Thoracic aorta (tissue), 2 donors: ENCODE measurements around the gene TMEM88. TPM values are rescaled to one million over a fixed set of nuclear protein-coding genes. Genes with fewer than 3 reads are reported as not detected.

Source experiments
- ATAC-seq: fragments of 150-250 bp; one replicate; pipeline ENCODE4 v1.8.0; 2017; ENCODE audit warnings: low read depth; ENCODE audit not compliant: insufficient number of reproducible peaks, low FRiP score
- DNase-seq: peaks from one replicate; pipeline ENCODE4 v3.0.0-alpha.2; 2020; ENCODE audit warnings: low spot score
- H3K27ac ChIP-seq, 2 donors: fragments of 200-600 bp; sonication (generic); 1 replicate in 1 of 2; 2 replicates in 1 of 2; pipeline ENCODE4 v1.5.1; 2016; ENCODE audit warnings: mild to moderate bottlenecking in 2 of 2, moderate library complexity in 2 of 2
- H3K27me3 ChIP-seq: fragments of 200-600 bp; sonication (generic); replicated peaks from 2 replicates; pipeline ENCODE4 v1.6.0; 2016; ENCODE audit warnings: mild to moderate bottlenecking; ENCODE audit not compliant: insufficient read depth
- H3K36me3 ChIP-seq: fragments of 200-600 bp; sonication (generic); one replicate; pipeline ENCODE4 v1.5.1; 2016
- H3K4me1 ChIP-seq, 2 donors: fragments of 200-600 bp; sonication (generic); 1 replicate in 1 of 2; 2 replicates in 1 of 2; pipeline versions ENCODE4 v1.5.1 to v1.6.0; 2016; ENCODE audit warnings: low read depth in 2 of 2, mild to moderate bottlenecking in 1 of 2; ENCODE audit not compliant: control insufficient read depth in 1 of 2
- H3K4me3 ChIP-seq: fragments of 200-600 bp; sonication (generic); 2 replicates; pipeline ENCODE4 v1.5.1; 2016; ENCODE audit warnings: mild to moderate bottlenecking
- H3K9me3 ChIP-seq: fragments of 200-600 bp; sonication (generic); 2 replicates; pipeline ENCODE4 v1.5.1; 2016
- total RNA-seq, 2 donors: library from RNA; depleted of rRNA; stranded (reverse); fragments of >200 nt; gene quantifications; one replicate each; pipeline versions ENCODE4 v1.1.0 to v1.2.3, GENCODE V29; 2016
- TF ChIP-seq, protein P1 (sequence below): fragments of 200-600 bp; sonication (generic); IDR thresholded peaks from one replicate; pipeline ENCODE4 v1.5.1; 2019; ENCODE audit warnings: antibody characterized with exemption

Gene TMEM88
- total RNA-seq, 2 donors from 2014 or later = 4.1 to 21.9 TPM

GRCh38 chr17:7845359-7846062 lies 9.4 kb upstream of the TMEM88 start:
- peak overlapping the region; percentile 86 for H3K4me3 ChIP-seq
- H3K9me3 ChIP-seq = no peaks in the 10 kb centered on the region
- peaks cover 40% of the 10 kb centered on the region for H3K36me3 ChIP-seq
- no peaks in the 10 kb centered on the region for H3K27me3 ChIP-seq
- TF ChIP-seq, protein P1, sequence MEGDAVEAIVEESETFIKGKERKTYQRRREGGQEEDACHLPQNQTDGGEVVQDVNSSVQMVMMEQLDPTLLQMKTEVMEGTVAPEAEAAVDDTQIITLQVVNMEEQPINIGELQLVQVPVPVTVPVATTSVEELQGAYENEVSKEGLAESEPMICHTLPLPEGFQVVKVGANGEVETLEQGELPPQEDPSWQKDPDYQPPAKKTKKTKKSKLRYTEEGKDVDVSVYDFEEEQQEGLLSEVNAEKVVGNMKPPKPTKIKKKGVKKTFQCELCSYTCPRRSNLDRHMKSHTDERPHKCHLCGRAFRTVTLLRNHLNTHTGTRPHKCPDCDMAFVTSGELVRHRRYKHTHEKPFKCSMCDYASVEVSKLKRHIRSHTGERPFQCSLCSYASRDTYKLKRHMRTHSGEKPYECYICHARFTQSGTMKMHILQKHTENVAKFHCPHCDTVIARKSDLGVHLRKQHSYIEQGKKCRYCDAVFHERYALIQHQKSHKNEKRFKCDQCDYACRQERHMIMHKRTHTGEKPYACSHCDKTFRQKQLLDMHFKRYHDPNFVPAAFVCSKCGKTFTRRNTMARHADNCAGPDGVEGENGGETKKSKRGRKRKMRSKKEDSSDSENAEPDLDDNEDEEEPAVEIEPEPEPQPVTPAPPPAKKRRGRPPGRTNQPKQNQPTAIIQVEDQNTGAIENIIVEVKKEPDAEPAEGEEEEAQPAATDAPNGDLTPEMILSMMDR = no peak
- ATAC-seq (no peak), DNase-seq (no peak)
- peaks cover 11 to 19% of the 10 kb centered on the region in 2 donors for H3K4me1 ChIP-seq
- H3K27ac ChIP-seq = peak overlapping the region; percentile 85 to 98

DNA sequence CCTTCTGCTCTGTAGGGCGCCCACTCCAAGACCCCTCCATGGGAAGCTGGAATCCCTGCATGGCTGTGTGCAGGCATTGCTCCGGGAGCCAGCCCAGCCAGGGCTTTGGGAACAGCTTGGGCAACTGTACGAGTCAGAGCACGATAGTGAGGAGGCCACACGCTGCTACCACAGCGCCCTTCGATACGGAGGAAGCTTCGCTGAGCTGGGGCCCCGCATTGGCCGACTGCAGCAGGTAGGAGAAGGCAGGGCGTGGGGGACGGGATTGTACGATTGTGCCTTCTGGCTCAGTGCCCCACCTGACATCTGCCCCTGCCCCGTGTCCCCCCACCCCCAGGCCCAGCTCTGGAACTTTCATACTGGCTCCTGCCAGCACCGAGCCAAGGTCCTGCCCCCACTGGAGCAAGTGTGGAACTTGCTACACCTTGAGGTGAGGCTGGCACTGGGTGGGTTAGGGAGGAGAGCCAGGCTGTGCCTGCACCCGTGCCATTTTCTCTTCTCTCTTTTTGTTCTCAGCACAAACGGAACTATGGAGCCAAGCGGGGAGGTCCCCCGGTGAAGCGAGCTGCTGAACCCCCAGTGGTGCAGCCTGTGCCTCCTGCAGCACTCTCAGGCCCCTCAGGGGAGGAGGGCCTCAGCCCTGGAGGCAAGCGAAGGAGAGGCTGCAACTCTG lies 8.7 kb upstream of the TMEM88 start:
- TF ChIP-seq, protein P1 = no peak
- Histone ChIP-seq H3K4me3 (no peak overlapping the region), H3K36me3 (peaks cover 42% of the 10 kb centered on the region), H3K4me1 (peaks cover 8 to 13% of the 10 kb centered on the region in 2 donors), H3K27ac (no peak overlapping the region), H3K27me3 (no peaks in the 10 kb centered on the region), H3K9me3 (no peaks in the 10 kb centered on the region)
- no peak for ATAC-seq
- no peak for DNase-seq

- no peaks in the 10 kb centered on the region for H3K9me3 ChIP-seq
- H3K27ac ChIP-seq = no peak overlapping the region
- H3K4me1 ChIP-seq = peaks cover 7 to 16% of the 10 kb centered on the region in 2 donors
- TF ChIP-seq, protein P1 = no peak
- peaks cover 42% of the 10 kb centered on the region for H3K36me3 ChIP-seq
- H3K4me3 ChIP-seq = no peak overlapping the region
- H3K27me3 ChIP-seq = no peaks in the 10 kb centered on the region
- DNase-seq (no peak), ATAC-seq (no peak)
Measured at GRCh38 chr17:7846765-7847661, 7.9 kb upstream of the TMEM88 start.

DNA sequence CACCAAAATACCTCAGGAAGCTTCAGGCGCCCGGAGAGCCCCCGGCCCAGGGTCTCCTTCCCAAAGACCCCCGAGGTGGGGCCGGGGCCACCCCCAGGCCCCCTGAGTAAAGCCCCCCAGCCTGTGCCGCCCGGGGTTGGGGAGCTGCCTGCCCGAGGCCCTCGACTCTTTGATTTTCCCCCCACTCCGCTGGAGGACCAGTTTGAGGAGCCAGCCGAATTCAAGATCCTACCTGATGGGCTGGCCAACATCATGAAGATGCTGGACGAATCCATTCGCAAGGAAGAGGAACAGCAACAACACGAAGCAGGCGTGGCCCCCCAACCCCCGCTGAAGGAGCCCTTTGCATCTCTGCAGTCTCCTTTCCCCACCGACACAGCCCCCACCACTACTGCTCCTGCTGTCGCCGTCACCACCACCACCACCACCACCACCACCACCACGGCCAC lies 6.7 kb upstream of the TMEM88 start:
- Histone ChIP-seq H3K27me3 (no peaks in the 10 kb centered on the region), H3K36me3 (peaks cover 49% of the 10 kb centered on the region), H3K27ac (no peak overlapping the region), H3K4me3 (no peak overlapping the region), H3K4me1 (peaks cover 7 to 18% of the 10 kb centered on the region in 2 donors), H3K9me3 (no peaks in the 10 kb centered on the region)
- DNase-seq (no peak), ATAC-seq (no peak)
- TF ChIP-seq, protein P1 = no peak

DNA sequence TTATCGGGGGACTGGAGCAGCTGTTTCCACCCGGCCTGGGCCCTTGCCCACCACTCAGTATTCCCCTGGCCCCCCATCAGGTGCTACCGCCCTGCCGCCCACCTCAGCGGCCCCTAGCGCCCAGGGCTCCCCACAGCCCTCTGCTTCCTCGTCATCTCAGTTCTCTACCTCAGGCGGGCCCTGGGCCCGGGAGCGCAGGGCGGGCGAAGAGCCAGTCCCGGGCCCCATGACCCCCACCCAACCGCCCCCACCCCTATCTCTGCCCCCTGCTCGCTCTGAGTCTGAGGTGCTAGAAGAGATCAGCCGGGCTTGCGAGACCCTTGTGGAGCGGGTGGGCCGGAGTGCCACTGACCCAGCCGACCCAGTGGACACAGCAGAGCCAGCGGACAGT lies 6.1 kb upstream of the TMEM88 start:
- H3K27me3 ChIP-seq = no peaks in the 10 kb centered on the region
- no peak overlapping the region for H3K27ac ChIP-seq
- H3K4me3 ChIP-seq = no peak overlapping the region
- H3K4me1 ChIP-seq = peaks cover 7 to 18% of the 10 kb centered on the region in 2 donors
- ATAC-seq (no peak), DNase-seq (no peak)
- peaks cover 49% of the 10 kb centered on the region for H3K36me3 ChIP-seq
- TF ChIP-seq, protein P1 = no peak
- H3K9me3 ChIP-seq = no peaks in the 10 kb centered on the region
